HG03159 (cell line): Measurements from ENCODE around the gene SERPINB2.
"Not testable (repeated sequence)": the region's sequence is repeated elsewhere in the genome, so short reads cannot be mapped to it uniquely, and the experiment has no call there.

Source experiments
- ATAC-seq: cut with Tn5 transposase; IDR thresholded peaks from one replicate; pipeline ENCODE4 v1.9.1; 2021; ENCODE audit warnings: mild to moderate bottlenecking, moderate library complexity; ENCODE audit not compliant: unreplicated experiment

Gene SERPINB2

DNA sequence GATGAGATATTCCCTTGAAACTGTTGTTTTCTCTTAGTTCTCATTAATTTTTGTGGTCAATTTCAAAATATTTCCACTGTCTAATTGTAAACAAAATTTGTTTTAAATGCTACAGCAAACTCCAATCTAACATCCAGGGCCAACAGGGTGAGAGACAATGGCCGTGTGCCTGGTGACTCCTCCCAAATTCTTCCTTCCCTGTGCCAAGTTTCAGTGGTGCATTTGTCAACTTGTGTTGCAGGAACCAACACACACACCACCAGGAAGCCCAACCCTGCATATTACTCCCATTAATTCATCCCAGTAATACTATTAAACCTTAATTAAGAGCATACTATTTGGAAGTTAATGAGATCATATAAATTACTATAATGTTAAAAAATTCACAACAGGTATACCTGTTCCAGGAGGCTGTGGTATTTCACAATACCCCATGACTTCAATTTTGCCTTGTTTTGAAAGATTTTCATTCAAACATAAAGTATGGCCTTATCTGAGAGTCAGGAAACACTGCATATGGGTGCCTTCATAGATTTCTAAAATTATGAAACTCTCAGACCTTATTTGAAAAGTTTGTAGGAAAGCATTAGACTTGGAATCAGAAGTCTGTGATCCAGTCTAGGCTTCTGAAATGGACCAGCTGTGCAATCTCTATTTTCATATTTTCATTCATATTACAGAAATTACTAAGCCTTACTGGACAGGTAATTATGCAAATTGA lies 1.1 kb downstream of the SERPINB2 start:
- ATAC-seq = no peak

DNA sequence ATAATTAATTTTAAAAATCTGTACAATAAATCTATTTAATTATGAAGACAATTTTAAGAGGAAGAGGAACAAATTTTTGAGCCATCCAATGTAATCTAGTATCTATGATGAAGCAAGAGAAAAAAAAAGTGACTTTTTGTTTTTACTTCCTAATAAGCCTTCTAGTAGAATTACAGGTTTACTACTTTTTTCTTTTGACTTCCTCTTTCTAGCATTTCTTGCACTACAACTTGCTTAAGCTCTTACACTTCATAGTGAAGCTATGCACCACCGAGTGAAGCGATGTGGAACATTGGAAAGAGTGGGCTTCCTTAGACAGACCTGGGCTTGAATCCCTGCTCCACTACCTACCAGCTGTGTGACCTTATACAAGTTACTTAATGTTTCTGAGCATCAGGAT lies 2.1 kb downstream of the SERPINB2 start:
- ATAC-seq = no peak

DNA sequence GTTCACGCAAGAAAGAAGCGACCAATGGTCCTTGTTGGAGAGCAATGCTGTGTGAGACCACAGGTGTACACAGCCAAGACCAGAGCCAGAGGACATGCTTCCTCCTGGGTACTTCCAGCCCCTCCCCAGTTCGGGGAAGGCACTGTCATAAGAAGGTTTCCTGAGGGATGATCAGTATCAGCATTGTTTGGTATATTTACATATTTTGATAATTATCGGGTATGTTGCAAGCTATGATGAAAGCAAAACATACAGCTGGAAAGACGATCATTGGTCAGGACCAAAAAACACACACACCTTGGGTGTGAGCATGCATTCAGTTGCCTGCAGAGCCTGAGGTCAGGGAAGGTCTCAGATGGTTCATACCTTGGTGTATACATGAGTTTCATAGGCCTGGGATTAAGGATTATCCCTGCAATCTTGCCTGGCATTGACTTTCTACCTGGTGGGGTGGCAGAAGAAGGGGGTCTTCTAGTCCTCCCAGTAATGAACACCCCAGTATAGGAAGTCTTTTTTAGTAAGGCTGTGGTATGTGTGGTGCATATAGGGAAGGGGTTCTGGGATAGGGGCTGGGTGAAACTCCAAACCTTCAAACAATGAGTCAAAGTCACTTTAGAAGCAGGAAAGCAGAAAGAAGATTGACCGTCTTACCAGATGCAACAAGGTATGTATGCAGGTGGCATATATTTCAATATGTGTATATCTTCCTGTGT lies 2.9 kb downstream of the SERPINB2 start:
- no peak for ATAC-seq

DNA sequence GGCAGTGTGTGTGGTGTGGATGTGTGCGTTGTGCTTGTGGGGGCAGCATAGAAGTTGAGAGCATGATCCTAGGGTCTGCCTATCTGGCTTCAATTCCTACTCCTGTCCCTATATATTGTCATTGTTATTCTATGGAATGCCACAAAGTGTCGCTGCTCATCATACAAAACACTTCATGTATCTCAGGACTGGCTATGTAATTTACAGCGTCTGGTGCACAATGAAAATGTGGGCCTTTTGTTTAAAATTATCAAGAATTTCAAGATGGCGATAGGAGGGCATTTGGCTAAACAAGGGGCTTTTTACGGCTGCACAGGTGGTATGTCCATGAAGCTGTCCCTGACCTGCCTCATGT lies 3.4 kb downstream of the SERPINB2 start:
- peak; percentile 46 for ATAC-seq

DNA sequence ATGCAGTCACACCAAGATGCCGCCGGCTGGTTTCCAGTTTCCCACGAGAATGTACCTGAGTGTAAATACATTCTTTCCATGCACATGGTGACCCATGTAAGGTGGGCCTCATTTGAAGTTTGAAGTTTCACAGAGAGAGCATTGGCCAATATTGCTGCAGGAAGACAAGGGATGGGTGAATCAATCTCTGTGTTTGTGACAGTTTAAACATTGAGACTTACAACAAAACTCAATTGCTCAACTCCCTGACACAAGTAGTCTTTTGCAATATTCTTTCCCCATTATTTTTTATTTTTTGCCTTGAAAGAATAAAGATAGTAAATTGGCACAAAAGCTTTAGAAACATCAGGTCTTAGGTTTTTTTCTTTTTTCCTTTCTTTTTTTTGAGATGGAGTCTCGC lies 5.1 kb downstream of the SERPINB2 start:
- ATAC-seq = no peak

DNA sequence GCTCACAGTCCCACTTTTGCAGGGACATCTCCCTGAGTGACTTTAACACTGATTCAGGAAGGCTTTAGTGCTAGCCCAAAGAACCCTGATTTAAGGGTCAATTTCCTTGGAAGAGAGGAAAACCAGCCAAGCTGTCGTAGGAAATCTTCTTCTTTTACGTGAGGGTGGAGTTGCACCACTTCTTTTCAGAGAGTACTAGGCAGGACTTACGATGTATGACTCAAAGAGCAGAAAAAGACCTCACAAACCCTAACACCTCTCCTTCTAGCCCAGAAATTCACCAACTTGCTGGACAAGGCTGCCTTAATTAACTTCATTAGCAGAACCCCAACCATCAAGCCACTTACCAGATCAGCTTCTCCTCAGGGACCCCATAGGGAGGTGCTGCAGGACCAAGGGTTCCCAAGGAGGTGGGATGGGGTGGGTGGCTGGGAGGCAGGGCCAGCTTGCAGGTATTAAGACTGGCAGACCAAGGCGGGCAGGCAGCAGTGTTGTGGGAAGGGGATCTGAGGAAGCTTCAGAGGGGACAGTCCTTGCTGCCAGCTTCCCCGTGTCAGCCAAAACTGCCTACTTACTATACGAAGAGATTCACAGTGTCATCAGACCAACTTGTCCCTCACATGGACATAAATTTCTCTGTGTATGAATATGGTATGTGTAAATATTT lies 6.7 kb downstream of the SERPINB2 start:
- ATAC-seq = no peak

DNA sequence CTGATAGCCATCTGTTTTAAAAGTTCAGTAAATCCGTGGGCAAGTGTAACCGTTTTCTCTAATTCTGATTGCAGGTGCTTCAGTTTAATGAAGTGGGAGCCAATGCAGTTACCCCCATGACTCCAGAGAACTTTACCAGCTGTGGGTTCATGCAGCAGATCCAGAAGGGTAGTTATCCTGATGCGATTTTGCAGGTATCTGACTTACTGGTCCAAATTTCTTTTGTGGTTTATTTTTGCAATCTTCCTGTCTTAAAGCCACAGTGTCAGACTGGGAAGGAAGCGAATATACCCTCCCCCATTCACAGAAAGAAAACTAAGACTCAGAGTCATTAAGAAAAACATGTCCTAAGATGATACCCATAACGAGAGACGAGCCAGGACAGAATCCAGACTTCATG lies 7.7 kb downstream of the SERPINB2 start:
- ATAC-seq = no peak

DNA sequence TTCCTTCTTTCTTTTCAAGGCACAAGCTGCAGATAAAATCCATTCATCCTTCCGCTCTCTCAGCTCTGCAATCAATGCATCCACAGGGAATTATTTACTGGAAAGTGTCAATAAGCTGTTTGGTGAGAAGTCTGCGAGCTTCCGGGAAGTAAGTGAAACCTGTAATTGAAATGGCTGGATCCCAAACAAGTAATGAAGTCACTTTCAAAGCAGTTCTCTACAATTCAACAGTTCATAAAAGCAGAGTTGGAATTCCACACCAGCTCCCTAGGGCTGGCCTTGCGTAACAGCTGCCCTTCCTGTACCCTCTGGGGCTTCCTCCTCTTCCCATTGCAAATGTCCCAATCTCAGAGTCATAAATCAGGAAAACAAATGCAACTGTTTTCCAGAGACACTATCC lies 9.6 kb downstream of the SERPINB2 start:
- ATAC-seq = no peak

DNA sequence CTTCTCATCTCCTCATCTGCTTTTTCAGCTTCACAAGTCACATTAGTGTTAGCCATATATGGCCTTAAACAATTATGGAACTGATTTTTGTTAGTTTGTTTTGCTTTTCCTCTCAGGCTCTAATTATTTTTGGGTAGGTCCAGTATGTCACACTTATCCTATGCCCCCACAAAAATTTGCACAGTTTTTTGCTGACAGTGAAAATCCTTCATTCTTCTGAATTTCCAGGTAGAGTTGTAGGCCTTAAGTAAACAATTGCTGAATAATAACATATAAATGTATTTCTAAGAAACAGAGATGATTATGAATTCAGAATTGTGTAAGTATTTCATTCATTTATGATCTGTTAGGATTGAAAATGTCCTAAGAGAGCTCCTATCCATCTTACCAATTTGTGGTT lies 11.7 kb downstream of the SERPINB2 start:
- no peak for ATAC-seq

DNA sequence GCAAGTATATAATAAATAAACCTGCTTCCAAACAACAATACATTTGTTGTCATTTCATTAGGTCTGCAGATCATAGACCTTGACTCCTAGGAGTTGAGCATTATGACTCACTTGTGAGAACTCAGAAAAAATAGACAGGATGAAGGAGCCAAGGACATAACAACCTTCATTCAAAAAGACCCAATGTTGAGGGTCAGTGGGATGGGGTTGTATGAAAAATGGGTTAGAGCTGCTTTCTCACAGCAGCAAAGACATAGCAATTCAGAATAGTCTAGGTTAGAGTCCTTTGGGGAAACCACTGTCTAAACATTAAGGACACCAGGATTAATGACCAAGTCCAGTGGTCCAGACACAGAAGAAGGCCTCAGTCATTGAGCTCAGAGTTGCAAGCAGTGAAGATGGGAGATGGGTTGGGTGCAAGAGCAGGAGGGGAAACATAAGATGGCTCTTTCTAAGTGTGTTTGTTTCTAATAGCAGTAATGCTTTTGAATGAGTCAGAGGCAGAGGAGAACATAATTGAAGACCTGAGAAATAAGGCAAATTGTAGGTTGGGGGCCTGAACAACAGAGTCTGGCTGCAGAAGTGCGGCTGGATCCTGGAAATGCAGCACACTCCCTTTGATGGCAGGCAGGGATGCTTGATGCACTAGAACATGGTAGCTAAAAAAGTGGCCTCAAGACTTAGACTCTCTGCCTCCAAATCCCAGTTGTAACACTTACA lies 16.5 kb downstream of the SERPINB2 start:
- no peak for ATAC-seq

DNA sequence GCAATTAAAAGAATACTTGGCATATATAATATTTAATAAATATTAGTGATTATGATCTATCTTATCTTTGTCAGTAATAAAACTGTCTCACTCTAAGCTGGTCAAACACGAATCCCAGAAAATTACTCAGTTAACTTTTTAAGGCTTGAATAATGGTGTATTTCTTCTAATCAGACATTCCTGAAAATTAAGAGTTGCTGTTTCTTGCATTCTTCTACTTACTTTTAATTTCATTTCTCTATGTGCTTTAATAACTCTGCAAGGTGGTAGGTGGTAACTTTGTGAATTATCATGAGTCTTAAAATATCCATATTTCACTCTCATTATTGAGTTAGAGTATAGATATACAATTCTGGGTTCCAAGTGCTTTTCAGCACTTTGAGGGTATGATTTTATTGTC lies 17.2 kb downstream of the SERPINB2 start:
- ATAC-seq = no peak

DNA sequence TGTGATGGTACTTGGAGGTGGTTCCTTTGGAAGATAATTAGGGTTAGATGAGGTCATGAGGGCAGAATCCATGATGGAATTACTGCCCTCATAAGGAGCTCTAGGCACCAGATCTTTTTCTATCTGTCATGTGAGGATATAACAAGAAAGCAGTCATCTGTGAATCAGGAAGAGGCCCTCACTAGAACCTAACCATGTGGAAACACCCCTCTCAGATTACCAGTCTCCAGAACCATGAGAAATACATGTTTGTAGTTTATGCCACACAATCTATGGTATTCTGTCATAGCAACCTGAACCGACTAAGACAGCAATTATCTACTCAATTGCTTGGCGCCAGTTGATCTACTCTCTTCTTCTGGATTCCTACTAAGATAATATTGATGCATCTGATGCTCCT lies 17.9 kb downstream of the SERPINB2 start:
- no peak for ATAC-seq

DNA sequence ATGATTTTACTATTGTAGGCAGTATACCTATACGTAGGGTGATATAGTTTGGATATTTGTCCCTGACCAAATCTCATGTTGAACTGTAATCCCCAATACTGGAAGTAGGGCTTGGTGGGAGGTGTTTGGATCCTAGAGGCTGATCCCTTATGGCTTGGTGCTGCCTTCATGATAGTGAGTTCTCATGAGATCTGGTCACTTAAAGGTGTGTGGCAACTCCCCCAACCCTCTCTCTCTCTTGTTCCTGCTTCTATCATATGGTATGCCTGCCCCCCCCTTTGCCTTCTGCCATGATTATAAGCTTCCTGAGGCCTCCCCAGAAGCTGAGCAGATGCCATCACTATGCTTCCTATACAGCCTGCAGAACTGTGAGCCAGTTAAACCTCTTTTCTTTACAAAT lies 18.6 kb downstream of the SERPINB2 start:
- no peak for ATAC-seq

DNA sequence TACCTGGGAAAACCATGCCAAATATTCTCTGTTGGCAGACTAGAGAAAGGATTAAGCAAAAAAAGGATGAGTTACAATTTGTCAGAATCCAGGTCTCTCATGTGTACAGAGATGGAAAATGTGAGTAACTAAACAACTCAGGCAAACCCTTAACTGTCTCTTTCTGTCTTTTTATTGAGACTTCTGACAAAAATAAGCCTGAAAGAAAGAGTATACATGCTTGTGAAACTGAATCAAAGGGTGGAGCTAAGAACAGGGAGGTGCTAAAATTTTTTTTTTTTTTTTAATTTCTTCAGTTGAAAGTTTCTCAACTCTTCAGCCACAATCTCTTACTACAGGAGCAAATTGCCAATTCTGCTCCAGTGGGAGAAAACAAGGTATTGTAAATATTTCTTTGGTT lies 20.2 kb downstream of the SERPINB2 start, which contains the start of gene SERPINB10:
SERPINB10 (plus strand) TSS at position 295 of the 400 bp plus-strand sequence. CDS start 7,553 bp downstream, outside the sequence.
- peak; percentile 66 for ATAC-seq

DNA sequence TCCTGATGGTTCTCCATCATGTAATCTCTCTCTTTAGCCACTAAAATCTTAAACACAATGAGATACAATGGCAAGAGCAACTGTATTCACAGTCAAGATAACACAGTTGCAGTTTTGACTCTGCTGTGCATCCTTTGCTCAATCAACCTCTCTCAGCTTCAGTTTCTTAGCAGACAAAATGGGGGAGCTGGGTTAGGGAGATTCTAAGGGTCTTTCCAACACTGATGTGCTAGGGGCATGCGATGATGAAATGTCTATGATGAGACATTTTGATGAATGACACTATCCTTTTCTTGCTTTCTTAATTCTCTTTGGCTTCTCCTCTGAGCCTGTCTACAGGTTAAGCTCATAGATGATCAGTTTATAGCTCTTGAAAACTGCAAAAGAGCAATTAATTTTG lies 21.4 kb downstream of the SERPINB2 start:
- peak; percentile 32 for ATAC-seq

DNA sequence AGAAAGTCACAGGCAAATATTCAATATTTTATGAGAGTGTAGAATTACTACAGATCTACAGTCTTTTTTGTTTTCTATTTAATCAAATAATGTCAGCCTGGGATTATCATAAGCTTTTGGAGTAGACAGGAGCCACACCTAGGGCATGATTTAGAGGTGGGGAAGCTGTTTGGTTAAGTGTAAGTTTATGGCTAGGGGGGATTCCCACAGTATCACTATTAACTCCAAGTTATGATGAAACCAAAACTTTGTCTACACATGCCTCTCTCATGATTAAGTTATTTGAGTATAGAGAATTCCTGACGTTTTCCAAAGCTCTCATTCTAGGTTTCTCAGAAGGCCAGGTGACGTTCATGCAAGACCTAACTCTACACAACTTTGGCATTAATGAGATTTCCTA lies 22.4 kb downstream of the SERPINB2 start:
- ATAC-seq = peak; percentile 69

DNA sequence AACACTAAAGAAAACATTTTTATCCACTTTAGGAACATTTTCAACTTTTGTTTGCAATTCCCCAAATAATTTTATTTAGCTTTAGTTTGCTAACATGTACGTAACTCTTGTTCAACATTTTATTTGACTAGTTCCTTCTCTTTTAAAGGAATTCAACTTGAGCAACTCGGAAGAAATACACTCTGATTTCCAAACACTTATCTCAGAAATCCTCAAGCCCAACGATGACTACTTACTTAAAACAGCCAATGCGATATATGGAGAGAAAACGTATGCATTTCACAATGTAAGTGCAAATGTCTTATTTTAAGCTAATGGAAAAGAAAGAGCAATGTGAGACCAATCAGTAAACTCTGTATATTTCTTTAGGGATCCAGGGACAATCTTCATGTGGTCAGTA lies 30.3 kb downstream of the SERPINB2 start:
- no peak for ATAC-seq

DNA sequence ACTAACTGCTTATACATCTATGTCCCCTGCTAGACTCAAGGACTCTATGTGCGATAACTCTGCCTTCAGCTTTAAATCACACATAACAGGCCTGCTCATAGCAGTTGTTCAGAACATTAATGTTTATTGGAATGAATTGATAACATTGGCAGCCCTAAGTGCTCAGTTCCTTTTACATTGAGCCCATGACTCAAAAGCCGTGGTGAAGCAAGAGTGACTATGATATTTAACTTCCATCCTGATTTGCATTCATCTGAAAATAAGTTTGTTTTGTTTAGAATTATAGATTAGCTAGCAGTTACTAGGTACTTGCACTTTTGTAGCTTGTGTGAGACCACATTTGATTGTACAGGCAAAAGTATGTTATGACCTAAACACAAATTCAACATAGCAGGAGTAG lies 34.5 kb downstream of the SERPINB2 start:
- ATAC-seq = no peak

DNA sequence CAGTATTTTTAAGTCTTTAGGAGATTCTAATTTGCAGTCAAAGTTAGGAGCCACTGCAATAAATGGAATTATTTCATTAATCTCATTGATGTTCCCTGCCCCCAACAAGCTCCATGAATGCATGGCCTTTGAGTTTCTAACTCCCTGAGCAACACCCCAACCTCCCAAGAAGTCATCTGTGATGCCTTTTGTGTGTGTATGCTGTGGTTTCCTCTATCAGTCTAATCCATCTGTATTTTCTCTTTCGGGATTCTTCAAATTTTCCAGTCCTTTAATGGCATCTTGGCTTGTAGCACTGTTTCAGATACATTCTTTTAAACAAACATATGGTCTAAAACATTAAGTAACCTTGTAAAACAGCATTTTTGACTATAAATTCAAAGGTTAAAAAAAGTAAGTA lies 37.0 kb downstream of the SERPINB2 start:
- ATAC-seq = no peak

DNA sequence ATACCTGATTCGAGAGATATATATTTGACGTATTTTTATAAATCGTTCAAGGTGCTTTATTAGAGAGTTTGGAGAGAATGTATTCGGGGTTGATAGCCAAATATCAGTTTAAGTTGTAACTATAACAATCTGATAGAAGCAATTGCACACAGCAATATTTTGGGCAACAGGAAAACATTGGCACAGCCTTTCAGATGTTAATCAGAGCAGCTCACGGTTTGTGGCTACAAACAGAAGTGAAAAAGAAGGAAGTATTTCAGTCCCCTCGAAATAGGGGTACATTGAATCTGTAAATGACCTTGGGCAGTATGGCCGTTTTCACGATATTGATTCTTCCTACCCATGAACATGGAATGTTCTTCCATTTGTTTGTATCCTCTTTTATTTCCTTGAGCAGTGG lies 40.8 kb downstream of the SERPINB2 start:
- ATAC-seq = no peak

DNA sequence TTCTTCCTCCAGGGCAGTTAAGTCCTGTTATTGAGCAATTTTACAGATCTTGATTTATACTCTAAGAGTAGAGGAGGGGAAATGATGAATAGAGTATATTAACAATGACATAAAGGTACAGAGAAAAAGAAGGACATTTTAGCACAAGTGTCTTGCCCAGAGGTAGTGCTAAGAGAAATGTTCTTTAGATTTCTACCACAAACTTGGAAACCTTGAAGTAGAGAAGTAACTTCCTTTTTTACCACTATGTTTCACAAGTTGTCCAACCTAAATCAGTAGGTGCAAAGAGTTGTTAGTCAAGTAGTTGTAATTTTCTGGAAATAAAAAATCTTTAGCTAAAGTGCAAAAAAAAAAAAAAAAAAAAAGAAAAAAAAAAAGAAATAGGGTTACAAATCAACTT lies 41.9 kb downstream of the SERPINB2 start:
- ATAC-seq = not testable (repeated sequence)
